Heart left ventricle (tissue), 13 donors: ENCODE measurements around the gene CDH23.

ENCODE experiments used
- CTCF ChIP-seq, 12 donors: fragments of 200-600 bp; sonication (generic) in 4 of 12; IDR thresholded peaks; one replicate each; pipeline versions ENCODE4 v1.5.0 to v1.8.0; 2018 to 2022; ENCODE audit warnings: antibody characterized with exemption in 12 of 12, mild to moderate bottlenecking in 5 of 12
- POLR2A ChIP-seq, 2 donors: fragments of 450-650 bp; IDR thresholded peaks; one replicate each; pipeline ENCODE4 v1.6.1; 2017; ENCODE audit warnings: antibody characterized with exemption in 2 of 2, mild to moderate bottlenecking in 2 of 2, moderate library complexity in 2 of 2
- donor health status: ischemic (EF 13 %, LVEDD 7.1; RV severe dilation, severe dysfunction).
- donor health status: DM: no; HTN: yes; CAD: no.
- donor health status: DM: no; HTN: no; CAD: no.
- donor health status: ischemic (EF 25% LVEDD 6.9; RV normal size, moderate dysfunction).
- donor health status: ischemic (EF 25% LVEDD 5.7; RV mildly dilated, moderate dysfunction).
- donor health status: ischemic (EF 35%, LVEDD 5.7; RV mildly dilated, moderate dysfunction).
- donor health status: nonischemic (EF 11% LVEDD 7.7; RV severe dilation, severe dysfunction).
- donor health status: DM: yes; HTN: yes; CAD: no.
- donor health status: PGD.
- donor health status: ischemic (EF 29% LVEDD 5.4; RV normal size, mild dysfunction).
- donor health status: nonischemic (EF 23%, LVEDD 6.1; RV moderate dilation, normal function).

DNA sequence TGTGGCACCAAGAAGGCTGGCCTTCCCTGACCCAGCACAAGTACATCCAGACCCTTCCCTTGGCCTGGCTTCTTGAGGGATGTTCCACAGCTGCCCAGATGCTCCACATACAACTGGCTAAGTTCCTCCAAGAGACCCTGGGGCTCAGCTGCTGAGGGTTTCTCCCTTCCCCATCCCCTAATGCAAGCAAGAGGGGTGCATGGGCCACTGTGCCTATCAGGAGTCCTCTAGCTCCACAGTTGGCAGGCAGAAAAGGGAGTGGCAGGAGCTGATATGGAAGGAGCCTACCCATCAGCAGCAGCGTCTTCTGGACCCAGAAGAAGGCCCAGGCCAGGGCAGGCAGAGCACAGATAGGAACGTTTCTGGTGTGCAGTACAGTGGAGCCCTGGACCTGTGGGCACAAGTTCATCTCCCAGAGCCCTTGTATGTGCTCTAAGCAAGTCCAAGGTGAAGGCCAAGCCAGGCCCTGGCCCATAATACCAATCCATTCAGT is 350.4 kb downstream of the CDH23 start:
- TF ChIP-seq POLR2A (IDR thresholded peaks at IDR 0.05), result no peak
- TF ChIP-seq CTCF (IDR thresholded peaks at IDR 0.05), result no peak
